EL (cell line): ENCODE measurements around the gene THEM5.

ENCODE experiments used
- DNase-seq: peaks from one replicate; pipeline ENCODE4 v3.0.0-alpha.2; 2016

The THEM5 gene

DNA sequence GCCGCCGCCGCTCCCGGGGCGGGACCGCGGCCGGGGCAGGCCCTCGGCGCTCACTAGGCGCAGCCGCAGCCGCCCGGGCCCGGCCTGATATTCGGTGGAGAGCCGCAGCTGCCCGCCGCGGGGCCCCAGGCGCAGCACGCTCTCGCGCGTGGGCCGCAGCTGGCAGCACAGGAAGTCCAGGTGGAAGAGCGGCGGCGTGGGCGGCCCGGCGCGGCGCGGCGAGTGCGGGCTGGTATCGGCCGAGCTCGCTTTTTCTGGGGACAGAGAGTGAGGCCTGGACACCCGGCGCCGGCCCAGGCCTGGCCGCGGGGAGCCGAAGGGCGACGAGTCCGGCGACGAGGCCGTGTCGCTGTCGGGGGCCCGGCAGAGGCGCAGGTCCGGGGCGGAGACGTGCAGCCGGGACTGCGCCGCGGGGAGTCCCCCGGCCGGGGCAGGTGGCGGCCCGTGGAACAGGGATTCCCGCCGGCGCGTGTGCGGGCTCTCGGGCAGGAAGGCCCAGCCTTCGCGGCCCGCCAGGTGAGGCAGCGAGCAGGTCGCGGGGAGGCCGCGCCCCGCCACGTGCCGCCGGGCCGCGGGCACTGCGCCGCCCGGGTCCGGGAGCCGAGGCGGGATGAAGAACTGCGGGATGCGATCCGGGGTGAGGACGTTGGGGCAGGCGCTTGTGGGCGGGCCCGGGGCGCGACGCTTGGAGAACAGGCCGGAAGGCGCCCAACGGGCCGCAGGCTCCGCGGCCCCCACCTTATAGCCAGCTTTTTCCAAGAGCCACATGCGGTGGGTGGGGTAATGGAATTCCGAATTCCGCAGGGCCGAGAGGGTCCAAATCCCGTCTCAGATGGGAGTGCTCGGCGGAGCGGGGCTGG lies 15.1 kb downstream of the THEM5 start:
- peak; percentile 38 for DNase-seq

DNA sequence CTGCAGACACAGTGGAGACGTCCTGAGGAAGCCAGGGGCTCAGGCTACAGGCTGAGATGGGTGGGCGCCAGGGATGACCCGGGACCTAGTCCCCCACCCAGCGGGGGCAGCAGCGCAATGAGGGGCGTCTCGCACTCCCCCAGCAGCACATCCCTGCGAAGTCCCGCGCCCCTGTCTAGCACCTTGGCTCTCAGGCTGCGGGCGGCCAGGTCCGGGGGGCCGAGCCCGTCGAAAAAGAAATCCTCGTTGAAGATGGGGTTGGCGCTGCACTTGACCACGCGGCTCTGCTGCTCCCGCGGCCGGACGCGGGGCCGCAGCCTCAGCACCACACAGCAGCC lies 15.7 kb downstream of the THEM5 start:
- no peak for DNase-seq

DNA sequence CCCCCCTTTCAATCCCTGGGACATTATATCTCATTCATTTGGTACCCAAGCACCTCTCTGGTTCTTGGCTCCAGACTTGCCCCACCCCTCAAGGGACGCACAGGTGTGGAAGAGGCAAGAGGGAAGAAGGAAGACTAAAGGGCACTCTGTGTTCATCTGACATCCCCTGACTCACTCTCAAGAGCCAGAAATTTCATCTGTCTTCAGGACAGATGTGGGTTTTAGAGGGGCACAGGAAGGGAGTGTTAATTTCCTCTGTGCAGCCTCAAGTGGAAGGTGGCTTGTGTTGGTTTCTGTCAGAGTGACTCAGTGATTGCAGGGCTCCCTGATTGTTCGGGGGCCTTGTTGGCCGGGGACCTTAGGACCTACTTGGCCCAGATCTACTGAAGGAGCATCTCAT lies 16.3 kb downstream of the THEM5 start:
- no peak for DNase-seq

DNA sequence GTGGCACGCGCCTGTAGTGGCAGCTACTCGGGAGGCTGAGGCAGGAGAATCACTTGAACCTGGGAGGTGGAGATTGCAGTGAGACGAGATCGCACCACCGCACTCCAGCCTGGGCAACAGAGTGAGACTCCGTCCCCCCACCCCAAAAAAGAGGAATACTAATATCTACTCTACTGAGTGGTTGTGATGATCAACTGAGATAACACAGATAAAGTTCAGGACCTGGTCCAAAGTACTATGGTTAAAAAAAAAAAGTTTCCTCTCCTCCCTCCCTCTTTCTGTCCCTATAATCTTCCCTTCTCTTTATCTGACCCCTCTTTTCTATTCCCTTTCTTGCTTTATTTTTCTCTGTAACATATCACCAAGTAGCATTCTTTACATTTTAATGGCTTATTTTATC lies 17.9 kb downstream of the THEM5 start:
- DNase-seq: no peak

DNA sequence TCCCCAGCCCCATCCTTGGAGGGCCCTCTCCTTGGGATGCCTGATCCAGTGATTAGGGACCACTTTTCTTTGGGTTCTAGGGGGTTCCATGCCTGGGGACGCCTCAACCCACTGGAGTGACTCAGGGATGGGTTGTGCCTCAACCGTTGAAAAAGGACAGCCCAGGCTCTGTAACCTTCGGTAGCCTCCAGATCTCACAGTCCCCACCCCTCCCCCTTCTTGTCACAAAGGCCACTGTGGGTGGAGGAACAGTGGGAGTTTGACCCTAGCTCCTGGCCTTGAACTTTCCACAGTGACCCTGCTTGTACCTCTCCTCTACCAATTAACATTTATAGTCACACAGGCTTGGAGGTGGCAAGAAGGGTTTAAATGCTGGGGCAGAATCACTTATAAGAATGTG lies 19.3 kb downstream of the THEM5 start:
- no peak for DNase-seq

DNA sequence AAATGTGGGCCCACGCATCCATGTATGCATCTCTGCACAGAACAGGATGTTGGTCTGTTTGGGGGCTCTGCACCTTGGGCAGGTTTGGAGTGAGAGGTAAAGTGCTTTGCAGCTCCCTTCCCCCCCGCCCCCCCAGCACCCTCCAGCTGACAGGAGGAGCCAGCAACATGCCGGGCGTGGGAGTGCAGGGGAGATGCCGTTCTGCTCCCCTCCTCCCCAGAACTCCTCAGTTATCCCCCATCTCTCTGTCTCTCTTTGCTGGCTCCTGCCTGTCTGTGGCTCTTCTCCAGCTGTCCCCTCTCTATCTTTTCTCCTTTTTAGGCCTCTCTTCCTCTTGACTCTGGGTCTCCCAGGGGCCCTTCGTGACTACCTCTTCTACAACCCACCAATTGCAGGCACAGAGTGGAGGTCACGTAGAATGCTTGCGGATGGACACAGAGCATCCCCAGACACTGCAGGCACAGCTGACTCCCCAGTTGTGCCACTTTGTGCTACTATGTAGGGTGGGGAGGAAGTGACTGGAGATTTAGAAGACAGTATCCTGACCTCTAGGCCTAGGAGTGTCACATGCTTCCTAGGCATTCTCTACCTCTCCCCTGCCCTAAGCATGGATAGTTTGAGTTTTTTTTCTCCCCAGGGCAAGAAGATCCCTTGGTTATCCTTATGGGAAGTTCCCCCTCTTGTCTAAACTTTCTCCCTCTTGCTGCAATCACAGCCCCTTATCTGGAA lies 20.2 kb downstream of the THEM5 start:
- no peak for DNase-seq

DNA sequence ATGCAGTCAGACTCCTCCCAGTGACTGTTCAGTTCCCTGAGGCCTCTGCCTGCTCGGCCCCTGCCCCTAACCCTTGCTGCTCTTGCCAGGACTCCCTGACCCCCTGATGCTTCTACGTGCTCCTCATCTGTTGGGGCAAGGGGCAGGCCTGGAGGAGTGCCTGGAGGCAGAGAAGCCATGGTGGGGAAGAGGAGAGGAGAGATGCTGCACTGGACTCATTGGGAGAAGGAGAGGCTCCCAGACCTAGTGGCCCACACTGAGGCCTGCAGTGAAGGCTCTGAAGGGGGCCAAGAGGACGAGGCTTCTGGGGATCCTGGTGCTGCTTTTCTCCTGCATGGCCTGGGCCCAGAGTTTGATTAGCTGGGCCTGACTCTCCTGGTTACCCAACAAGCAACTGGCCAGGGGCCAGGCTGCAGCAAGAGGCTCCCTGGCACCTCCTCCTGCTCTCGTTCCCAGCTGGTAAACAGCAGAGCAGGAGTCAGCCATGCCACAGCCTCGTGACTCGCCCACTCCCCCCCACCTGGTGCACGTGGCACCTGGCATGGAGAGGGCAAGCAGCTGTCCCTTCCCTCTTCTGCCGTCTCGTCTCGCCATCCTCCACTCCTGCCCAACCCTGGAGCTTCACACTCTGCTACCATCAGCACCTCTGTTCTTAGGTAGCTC lies 21.1 kb downstream of the THEM5 start:
- no peak for DNase-seq

DNA sequence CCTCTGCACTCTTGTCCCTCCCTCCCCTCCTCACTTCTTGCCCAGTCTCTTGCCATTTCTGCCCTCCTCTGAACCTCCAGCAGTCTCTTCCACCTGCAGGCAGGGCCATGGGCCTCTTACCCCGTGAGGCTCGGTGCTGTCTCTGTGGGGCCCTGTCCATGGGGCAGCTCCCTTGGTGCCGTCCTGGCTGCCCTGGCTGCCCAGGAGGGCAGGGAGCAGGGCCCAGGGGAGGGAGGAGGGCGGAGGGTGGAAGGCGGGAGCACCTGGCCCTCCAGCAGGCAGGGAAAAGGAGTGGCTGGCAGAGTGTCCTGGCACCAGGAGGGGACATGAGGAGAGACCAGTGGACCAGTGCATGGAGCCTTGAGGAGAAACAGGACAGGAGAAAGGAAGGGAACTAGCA lies 21.9 kb downstream of the THEM5 start, which contains the start of gene RORC:
Gene RORC (minus strand): TSS at position 198 of the 400 bp plus-strand sequence. CDS start 38 bp downstream, at position 160.
- no peak for DNase-seq

DNA sequence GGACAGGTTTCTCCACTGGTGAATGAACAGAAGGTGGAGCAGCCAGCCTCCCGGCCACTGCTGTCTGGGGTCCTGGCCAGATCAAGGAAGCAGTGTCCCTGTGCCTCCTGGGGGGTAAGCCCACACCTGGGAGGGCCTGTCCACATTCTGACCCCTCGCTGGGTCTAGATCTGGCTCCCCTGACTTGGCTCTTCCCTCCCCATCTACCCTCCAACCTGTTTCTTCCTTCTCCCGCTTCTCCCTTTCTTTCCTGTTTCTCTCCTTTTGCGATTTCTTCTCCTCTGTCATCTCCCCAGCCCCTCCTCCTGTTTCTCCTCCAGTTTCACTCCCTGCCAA lies 22.3 kb downstream of the THEM5 start:
- no peak for DNase-seq

DNA sequence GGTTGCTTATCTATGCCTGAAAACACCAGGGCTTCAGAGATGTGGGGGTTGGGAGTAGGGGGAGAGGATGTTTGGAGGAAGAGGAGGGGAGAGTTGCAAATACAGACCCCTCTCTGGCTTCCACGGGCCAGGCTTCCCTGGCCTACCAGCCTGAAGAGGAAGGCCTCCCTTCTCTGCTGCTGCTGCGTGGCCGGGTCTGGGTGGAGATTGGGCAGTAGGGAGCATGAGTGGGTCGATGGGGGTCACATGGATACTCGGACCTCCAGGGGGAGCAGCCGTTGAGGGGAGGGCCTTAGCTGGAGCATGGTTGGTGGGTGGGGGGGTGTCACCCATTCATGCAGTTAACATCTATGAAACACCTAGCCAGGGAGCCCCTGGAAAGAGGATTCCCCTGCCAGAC lies 23.5 kb downstream of the THEM5 start:
- no peak for DNase-seq

DNA sequence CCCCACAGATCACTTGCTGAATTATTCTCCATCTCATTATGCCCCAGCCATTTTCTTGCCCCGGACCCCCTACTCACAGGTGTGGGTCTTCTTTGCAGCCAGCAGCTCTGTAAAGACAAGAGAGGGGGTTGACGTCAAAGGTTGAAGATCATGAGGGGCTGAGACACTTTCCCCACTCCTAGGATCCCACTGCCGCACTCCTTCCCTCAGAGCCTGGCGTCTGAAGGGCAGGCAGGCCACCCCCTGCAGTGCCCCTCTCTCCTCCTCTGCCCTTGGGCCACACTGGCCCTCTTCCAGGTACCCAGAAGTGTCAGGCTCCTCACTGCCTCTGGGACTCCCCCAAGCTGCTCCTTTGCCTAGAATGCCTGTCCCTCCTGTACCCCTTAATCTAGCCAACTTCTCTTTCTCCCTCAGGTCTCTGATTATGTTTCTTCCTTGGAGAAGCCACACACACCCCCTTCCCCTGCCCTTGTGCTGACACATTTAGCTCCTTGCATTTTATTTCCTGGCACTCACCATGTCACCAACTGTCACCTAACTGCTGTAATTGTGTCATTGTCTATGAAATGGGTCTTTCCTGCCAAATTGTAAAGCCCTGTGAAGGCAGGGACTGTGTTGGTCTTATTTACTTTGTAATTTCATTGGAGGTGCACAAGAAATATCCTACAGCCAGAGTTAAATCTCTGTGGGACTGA lies 24.0 kb downstream of the THEM5 start:
- no peak for DNase-seq

DNA sequence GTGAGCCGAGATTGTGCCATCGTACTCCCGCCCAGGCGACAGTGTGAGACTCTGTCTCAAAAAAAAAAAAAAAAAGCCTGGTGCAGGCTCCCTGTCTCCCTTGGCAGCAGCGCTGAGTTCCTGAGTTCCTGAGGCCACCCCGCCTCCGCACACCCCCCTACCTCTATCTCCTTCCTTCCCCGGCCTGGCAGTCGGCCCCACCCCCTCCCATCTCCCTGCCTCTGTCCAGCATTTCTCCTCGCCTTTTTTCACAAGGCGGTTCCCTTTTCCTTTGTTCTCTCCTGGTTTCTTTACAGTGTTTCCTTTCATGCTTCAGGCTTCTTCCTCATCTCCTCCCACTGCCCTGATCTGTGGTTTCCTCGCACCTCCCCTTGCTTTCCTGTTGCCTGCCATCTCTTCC lies 24.6 kb downstream of the THEM5 start:
- DNase-seq: peak; percentile 37

DNA sequence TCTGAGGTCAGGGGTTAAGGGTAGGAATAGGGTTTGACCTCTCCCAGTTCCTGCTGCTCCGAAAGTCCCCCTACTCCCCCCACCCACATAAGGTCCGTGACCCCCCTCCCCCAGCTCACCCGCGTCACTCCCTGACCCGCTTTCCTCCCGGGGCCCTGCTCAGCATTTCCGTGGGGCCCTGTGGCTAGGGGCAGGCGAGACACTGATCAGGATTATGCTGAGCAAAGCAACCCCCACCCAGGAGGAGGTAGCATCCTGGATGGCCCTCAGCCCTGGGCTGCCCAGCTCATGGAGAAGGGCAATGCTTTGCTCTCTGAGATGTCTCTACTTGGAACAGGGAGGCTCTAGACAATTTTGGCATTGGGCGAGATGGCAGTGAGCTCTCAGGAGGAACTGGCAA lies 25.7 kb downstream of the THEM5 start:
- no peak for DNase-seq

DNA sequence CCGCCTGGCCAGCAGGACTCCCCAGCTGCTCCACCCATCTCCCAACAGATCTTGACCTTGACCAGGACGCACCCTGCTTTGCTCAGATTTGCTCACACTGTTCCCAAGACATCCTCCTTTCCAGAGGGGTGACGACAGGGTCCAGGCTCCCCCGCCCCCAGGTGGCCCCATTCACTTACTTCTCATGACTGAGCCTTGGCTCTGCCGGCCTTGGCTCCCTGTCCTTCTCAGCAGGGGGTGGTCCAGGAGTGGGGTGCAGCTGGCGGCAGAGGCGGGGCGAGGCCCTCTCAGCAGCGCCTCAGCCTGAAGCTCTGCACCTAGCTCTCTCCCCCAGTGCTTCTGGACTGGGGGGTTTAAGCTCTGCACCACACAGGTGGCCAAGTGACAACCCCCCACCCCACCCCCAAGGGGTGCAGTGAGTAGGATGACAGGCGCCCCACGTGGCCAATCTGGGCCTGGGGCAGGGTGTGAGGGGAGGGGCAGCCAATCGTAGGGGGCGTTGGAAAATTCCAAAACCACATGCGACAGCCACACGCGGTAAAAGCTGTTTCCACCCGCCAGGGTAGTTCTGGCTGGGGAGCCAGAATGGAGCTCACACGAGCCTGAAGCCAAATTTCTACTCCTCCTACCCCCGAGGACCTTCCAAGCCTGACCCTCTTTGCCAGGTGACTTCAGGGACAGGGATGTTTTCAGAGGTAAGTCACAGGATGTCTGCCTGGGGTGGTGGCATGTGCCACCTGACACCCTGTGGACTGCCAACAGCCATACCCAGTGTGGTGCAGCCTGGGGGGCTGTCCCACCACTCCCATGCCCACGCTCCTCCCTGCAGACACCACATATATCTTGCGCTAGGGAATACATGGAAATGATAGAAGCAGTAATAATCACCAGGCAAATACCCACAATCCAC lies 27.5 kb downstream of the THEM5 start:
- DNase-seq: no peak

DNA sequence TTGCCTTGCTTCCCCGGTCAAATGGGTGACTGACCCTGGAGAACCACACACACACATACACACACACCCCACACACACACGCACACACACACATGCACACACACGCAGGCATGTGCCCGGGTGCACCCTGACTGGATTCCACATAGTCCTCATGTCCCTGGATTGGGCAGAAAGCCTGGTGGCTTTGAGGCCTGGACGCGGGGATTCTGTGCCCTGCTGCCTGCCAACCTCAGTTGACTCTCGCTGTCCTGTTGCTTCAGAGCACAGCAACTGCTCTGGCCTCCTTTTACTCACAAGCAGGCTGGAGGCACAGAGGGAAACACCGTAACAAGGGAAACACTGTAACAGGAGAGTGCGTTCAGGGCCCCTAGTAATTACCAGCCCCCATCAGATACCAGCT lies 28.3 kb downstream of the THEM5 start:
- no peak for DNase-seq

DNA sequence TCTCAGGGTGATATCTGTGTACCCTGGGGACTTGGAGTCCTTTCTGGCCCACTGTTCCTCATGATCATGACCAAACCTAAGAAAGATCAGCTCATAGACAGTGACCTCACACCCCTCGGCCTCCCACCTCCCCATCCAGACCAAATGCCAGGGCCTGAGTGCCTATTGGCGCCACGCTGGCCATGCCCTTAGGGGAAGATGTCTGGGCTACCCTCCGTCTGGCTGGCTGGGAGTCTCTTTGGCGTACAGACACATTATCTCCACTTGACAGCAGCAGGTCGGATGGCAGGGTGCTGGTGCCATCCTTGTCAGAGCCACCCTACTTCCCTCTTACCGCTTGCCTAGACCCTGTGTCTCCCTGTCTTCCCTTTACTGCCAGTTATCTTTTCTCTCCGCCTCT lies 30.3 kb downstream of the THEM5 start:
- no peak for DNase-seq

DNA sequence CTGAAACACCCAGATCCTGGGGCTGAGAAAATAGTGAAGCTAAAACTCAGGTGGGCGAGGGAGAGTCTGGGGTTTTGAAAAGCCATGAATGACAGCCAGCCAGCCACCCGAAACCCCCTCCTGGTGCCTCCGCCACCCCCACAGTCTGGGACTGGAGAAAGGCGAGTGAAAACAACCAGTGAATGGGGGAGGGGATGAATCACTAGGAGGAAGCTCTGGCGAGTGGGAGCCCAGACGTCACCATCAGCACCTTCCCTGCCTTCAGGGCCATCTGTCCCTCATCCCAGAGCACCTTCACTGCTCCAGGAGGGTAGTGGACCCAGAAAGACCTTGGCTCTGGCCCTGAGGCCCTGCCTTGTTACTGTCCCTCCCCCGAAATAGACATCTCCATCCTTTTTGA lies 31.1 kb downstream of the THEM5 start:
- DNase-seq: no peak

DNA sequence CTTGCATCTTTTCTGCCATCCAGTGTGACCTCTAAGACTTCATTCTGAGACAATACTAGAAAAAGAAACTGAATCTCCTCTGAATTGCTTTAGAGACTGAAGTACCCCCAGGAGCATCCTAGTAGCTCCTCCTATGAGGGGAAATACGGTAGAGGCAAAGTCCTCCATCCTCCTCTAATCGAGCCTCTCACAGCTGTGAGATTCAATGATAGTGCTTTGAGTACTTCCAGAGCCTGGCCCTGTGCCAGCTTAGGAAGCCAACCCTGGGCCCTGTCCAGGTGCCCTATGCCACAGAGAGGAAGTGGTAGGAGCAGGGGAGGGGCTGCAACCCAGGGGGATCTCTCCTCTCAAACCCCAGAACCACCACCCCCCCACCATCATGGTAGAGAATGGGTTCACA lies 32.6 kb downstream of the THEM5 start:
- no peak for DNase-seq

DNA sequence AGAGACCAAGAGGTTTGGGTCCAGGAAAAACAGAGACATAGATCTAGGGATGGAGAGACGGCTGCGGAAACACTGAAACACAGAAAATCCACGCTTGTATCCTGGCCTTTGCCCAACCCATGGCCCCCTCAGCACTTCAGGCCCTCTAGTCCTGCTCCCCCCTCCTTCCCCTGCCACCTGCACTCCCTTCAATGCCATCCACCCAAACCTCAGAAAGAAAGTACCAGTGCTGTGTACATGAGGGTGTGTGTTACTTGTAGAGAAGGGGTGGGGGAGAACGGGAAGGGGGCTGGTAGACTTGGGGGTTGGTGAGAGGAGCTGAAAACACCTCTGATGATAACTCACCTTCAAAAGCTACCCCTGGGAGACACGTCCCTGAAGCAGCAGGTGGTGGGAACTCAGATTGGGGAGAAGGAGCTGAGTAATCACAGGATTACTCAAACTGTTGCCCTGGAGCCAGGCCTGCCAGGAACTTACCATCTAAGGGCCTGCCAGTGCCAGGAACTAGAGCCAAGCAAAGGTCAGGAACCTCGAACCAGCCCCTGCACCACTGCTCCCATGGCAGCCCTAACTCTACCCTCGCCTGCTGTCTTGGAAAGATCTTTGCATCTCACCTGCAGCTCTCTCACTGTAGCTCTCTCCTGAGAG lies 33.4 kb downstream of the THEM5 start:
- no peak for DNase-seq

DNA sequence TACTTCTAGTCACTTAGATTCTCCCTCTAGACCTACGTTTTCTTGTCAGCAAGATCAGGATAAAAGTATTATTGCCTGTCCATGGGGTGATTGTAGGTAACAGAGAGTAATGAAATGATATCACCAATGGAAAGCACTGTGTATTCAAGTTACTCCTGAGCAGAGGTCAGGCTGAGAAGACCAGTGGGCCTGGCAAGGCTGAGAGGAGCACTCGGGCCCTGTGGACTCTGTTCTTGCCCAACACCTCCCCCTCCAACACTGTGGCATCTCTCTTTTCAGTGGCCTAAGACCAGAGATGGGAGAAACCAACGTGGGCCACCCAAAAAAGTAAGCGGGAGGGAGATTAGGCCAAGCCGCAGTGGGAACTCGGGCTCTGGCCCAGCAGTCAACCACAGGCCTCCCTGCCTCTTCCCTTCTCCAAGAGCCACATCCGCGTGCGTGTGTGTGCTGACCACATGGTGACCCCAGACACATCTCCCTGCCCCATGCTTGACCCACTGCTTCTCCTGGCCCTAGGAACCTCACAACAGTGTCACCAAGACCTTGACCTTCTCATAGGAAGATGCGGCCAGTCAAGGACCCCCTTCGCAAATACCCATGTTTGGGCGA lies 34.2 kb downstream of the THEM5 start:
- no peak for DNase-seq

DNA sequence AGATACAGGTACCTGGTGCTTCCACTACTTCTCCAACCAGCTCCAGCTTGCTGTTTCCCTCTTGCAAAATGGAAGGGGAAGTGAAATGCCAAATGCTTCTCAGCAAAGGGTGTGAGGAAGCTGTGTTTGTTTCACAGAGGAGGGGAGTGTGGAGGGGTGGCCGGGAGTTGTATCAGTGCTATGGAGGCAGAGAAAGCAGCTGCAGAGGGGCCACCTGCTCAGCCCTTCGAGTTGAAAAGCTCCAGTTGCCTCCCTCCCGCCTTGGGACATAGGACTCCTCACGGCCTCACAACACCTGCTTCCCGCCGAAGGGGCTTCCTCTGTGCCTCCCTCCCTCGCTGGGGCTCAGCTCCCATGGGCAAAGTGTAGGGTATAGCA lies 36.2 kb downstream of the THEM5 start:
- no peak for DNase-seq
